DND-41 (cell line): ENCODE measurements around the gene TBCD.
"Not testable (repeated sequence)": the region's sequence is repeated elsewhere in the genome, so short reads cannot be mapped to it uniquely, and the experiment has no call there.

Source experiments
- ATAC-seq: fragments of 200-7000 bp; cut with Tn5 transposase; 3 replicates; pipeline ENCODE4 v1.9.1; 2021; ENCODE audit warnings: low read depth; ENCODE audit not compliant: insufficient read depth
- DNase-seq: peaks from one replicate; pipeline ENCODE4 v3.0.0-alpha.2; 2020
- H2AFZ ChIP-seq: 2 replicates; pipeline ENCODE4 v1.6.0; 2012; ENCODE audit warnings: low read depth, low read length
- H3K27ac ChIP-seq: 2 replicates; pipeline ENCODE4 v1.5.1; 2012; ENCODE audit warnings: low read length, inconsistent platforms
- H3K27me3 ChIP-seq: fragments of 200-600 bp; sonication (generic); 2 replicates; pipeline ENCODE4 v1.6.0; 2012; ENCODE audit warnings: low read length, mild to moderate bottlenecking, inconsistent platforms; ENCODE audit not compliant: insufficient read depth, poor library complexity
- H3K36me3 ChIP-seq: 2 replicates; pipeline ENCODE4 v1.5.1; 2012; ENCODE audit warnings: low read length, inconsistent platforms; ENCODE audit not compliant: insufficient read depth
- H3K4me1 ChIP-seq: 2 replicates; pipeline ENCODE4 v1.5.1; 2012; ENCODE audit warnings: mild to moderate bottlenecking, low read length; ENCODE audit not compliant: insufficient read depth
- H3K4me2 ChIP-seq: 2 replicates; pipeline ENCODE4 v1.6.0; 2012; ENCODE audit warnings: mild to moderate bottlenecking, moderate library complexity, low read length, inconsistent platforms; ENCODE audit not compliant: insufficient read depth
- H3K4me3 ChIP-seq, 2 experiments: fragments of 200-600 bp in 1 of 2; shearing (Covaris generic) in 1 of 2; 2 replicates each; pipeline ENCODE4 v1.5.1; 2012 to 2016; ENCODE audit warnings: inconsistent platforms in 2 of 2, low read length in 2 of 2, mild to moderate bottlenecking in 2 of 2, low read depth in 1 of 2, moderate library complexity in 1 of 2
- H3K79me2 ChIP-seq: 2 replicates; pipeline ENCODE4 v1.6.0; 2012; ENCODE audit warnings: low read length, inconsistent platforms; ENCODE audit not compliant: insufficient read depth
- H3K9ac ChIP-seq: 2 replicates; pipeline ENCODE4 v1.6.0; 2012; ENCODE audit warnings: low read depth, mild to moderate bottlenecking, inconsistent platforms, low read length, moderate library complexity
- H3K9me3 ChIP-seq: 2 replicates; pipeline ENCODE4 v1.5.1; 2012; ENCODE audit warnings: low read length, moderate library complexity, mild to moderate bottlenecking, inconsistent platforms; ENCODE audit not compliant: insufficient read depth, severe bottlenecking
- H4K20me1 ChIP-seq: 2 replicates; pipeline ENCODE4 v1.6.0; 2012; ENCODE audit warnings: low read length; ENCODE audit not compliant: insufficient read depth
- EZH2 ChIP-seq: IDR thresholded peaks from 3 replicates; pipeline ENCODE4 v1.6.1; 2012; ENCODE audit warnings: borderline replicate concordance, low read depth, mild to moderate bottlenecking, moderate library complexity, low read length, inconsistent platforms; ENCODE audit not compliant: severe bottlenecking
- TF ChIP-seq, protein P1 (sequence below): IDR thresholded peaks from 2 replicates; pipeline ENCODE4 v1.5.1; 2012; ENCODE audit warnings: borderline replicate concordance, low read length, moderate library complexity, mild to moderate bottlenecking; ENCODE audit not compliant: poor library complexity, severe bottlenecking; ENCODE audit errors: extremely low read depth

Gene TBCD

DNA sequence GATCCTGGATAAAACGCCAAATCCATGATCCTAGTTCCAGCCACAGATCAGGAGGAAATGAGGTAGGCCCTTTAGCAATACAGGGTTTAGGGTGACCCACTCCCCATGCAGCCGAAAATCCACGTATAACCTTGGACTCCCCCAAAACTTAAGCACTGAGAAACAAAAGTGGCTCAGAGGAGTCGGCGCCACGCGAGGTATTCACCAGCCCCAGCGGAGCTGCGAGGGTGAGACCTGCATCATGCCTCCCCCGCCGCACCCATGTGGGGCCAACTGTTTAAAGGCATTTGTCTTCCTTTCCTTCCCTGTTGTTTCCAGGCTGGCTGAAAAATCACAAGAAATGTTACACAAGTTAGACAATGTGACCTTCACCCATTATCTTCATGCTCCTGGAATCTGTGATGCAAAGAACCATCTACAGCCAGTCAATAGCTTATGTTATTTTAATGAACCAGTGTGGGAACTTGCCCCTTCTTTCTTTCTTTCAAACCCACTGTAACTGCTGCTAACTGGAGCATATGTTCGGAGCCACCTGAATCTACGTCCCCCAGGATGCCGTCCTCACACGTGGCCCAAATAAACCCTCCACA is 229.4 kb downstream of the TBCD start:
- H2AFZ ChIP-seq, result no peak overlapping the region
- no peak overlapping the region for H3K4me2 ChIP-seq
- H3K9ac ChIP-seq, result no peak overlapping the region
- peaks cover 39% of the 10 kb centered on the region for H4K20me1 ChIP-seq
- no peak for DNase-seq
- no peak overlapping the region for H3K27ac ChIP-seq
- TF ChIP-seq, protein P1, sequence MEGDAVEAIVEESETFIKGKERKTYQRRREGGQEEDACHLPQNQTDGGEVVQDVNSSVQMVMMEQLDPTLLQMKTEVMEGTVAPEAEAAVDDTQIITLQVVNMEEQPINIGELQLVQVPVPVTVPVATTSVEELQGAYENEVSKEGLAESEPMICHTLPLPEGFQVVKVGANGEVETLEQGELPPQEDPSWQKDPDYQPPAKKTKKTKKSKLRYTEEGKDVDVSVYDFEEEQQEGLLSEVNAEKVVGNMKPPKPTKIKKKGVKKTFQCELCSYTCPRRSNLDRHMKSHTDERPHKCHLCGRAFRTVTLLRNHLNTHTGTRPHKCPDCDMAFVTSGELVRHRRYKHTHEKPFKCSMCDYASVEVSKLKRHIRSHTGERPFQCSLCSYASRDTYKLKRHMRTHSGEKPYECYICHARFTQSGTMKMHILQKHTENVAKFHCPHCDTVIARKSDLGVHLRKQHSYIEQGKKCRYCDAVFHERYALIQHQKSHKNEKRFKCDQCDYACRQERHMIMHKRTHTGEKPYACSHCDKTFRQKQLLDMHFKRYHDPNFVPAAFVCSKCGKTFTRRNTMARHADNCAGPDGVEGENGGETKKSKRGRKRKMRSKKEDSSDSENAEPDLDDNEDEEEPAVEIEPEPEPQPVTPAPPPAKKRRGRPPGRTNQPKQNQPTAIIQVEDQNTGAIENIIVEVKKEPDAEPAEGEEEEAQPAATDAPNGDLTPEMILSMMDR, result no peak
- no peak for TF ChIP-seq EZH2
- H3K9me3 ChIP-seq, result no peaks in the 10 kb centered on the region
- H3K27me3 ChIP-seq, result no peaks in the 10 kb centered on the region
- H3K79me2 ChIP-seq, result peaks cover 46% of the 10 kb centered on the region
- H3K36me3 ChIP-seq, result peaks cover 53% of the 10 kb centered on the region
- ATAC-seq, result no peak
- H3K4me1 ChIP-seq, result peaks cover 18% of the 10 kb centered on the region
- no peak overlapping the region for H3K4me3 ChIP-seq

DNA sequence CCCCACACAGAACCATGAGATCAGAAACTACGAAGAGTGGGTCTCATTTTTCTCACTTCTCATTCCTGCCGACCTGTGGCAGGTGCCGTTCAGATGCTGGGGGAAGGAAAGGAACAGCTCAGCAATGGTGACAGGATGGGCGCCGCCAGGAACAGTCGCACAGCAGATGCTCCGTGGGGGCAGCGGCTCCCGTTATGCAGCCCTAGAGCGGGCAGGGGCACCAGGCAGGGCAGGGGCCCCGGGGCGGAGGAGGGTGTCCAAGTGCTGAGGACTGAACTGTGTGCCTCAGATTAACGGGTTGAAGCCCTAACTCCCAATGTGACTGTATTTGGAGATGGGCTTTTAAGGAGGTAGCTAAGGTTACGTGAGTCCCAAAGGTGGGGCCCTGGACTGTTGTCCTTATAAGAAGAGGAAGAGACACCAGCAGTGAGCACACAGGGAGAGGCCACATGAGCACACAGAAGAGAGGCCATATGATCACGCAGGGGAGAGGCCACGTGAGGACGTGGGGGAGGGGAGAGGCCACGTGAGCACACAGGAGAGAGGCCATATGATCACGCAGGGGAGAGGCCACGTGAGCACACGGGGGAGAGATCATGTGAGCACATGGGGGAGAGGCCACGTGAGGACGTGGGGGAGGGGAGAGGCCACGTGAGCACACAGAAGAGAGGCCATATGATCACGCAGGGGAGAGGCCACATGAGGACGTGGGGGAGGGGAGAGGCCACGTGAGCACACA is 231.8 kb downstream of the TBCD start:
- Histone ChIP-seq H3K27ac (0 out of 2 replicates have a peak overlapping the region, but pooled peaks have one; percentile 29), H3K9me3 (no peaks in the 10 kb centered on the region), H3K4me1 (peaks cover 32% of the 10 kb centered on the region), H4K20me1 (peaks cover 42% of the 10 kb centered on the region), H3K36me3 (peaks cover 37% of the 10 kb centered on the region), H3K9ac (no peak overlapping the region), H2AFZ (no peak overlapping the region), H3K4me3 (no peak overlapping the region), H3K4me2 (no peak overlapping the region), H3K79me2 (peaks cover 36% of the 10 kb centered on the region), H3K27me3 (no peaks in the 10 kb centered on the region)
- ATAC-seq, result no peak
- TF ChIP-seq EZH2, result no peak
- TF ChIP-seq, protein P1, result no peak
- no peak for DNase-seq

DNA sequence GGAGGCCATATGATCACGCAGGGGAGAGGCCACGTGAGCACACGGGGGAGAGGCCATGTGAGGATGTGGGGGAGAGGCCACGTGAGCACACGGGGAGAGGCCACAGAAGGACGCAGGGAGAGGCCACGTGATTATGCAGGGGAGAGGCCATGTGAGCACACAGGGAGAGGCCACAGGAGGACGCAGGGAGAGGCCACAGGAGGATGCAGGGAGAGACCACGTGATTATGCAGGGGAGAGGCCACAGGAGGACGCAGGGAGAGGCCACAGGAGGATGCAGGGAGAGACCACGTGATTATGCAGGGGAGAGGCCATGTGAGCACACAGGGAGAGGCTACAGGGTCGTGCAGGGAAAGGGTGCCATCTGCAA is 232.4 kb downstream of the TBCD start:
- Histone ChIP-seq H3K4me1 (peaks cover 32% of the 10 kb centered on the region), H4K20me1 (peaks cover 44% of the 10 kb centered on the region), H3K79me2 (peaks cover 40% of the 10 kb centered on the region), H3K27ac (0 out of 2 replicates have a peak overlapping the region, but pooled peaks have one; percentile 29), H3K36me3 (peaks cover 40% of the 10 kb centered on the region)
- H3K4me3 ChIP-seq, DNase-seq, ATAC-seq, H3K9ac ChIP-seq, H3K9me3 ChIP-seq, H3K4me2 ChIP-seq, H3K27me3 ChIP-seq, H2AFZ ChIP-seq: not testable (repeated sequence)

GRCh38 chr17:82984751-82985427 is 233.0 kb downstream of the TBCD start:
- Histone ChIP-seq H3K4me3 (no peak overlapping the region), H3K79me2 (peaks cover 45% of the 10 kb centered on the region), H2AFZ (no peak overlapping the region), H3K36me3 (peaks cover 46% of the 10 kb centered on the region), H3K9me3 (no peaks in the 10 kb centered on the region), H3K27ac (no peak overlapping the region), H3K27me3 (no peaks in the 10 kb centered on the region), H4K20me1 (peaks cover 48% of the 10 kb centered on the region), H3K4me1 (peaks cover 30% of the 10 kb centered on the region), H3K4me2 (no peak overlapping the region), H3K9ac (no peak overlapping the region)
- DNase-seq (no peak), ATAC-seq (no peak)
- TF ChIP-seq, protein P1, result no peak
- TF ChIP-seq EZH2, result no peak
